Measurements from ENCODE around the gene TCF3. TPM values are rescaled to one million over a fixed set of nuclear protein-coding genes. Genes with fewer than 3 reads are reported as not detected.

Gene TCF3
- total and polyA plus RNA-seq, 9 donors: 17.0 to 85.3 (median 60.7) TPM

DNA sequence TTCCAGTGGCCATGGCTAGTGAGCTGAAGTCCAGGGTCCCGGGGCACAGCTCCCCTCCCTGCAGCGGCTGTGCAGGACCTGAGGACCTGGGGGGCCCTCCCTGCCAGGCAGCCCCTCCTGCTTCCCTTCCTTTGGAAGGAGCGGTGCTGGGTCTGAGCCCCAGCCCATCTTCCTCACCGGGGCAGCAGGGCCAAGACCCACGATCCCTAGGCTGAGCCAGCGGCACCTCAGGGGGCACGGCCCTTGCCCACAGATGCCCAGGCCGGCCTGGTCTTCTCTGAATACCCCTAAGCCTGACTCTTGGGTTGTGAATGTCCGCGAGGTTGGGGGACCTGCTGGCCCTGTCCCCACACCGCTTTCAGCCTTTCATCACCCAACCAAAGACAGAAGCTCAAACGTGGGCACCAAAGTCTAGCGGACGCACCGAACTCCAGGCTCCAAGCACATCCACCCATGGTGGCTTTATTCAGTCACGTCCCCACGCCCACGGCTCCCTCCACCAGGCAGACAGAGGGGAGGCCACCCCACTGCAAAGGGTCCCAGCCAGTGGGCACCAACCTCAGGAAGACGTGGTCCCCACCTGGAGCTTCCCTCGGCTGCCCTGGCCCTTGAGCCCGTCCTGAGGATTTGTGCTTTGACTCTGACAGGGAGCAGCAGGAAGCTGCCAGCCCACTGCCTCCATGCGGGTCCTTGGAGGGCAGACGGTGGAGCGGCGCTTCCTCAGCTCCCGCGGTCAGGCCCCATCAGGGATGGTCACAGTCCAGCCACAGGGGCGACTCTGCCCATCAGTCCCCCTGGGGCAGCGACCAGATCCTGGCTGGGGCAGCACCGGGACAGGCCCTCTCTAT is 75.9 kb downstream of the TCF3 start:
- Histone ChIP-seq H3K27ac (no peak overlapping the region), H3K9me3 (no peaks in the 10 kb centered on the region), H3K4me3 (no peak overlapping the region), H3K36me3 (no peaks in the 10 kb centered on the region), H3K27me3 (no peaks in the 10 kb centered on the region), H3K4me1 (ENCODE audit: insufficient read depth) (no peaks in the 10 kb centered on the region)
- intact Hi-C loops (cut with DNase I): no loop called here
- no peak for DNase-seq
- WGBS, 3 donors: 77 to 84% (median 80%) methylated on average over 25 to 30 of the region's 30 CpGs
- no peak for TF ChIP-seq EP300 (IDR thresholded peaks at IDR 0.05)
- no peak for TF ChIP-seq POLR2A (IDR thresholded peaks at IDR 0.05)
- TF ChIP-seq, protein P1, sequence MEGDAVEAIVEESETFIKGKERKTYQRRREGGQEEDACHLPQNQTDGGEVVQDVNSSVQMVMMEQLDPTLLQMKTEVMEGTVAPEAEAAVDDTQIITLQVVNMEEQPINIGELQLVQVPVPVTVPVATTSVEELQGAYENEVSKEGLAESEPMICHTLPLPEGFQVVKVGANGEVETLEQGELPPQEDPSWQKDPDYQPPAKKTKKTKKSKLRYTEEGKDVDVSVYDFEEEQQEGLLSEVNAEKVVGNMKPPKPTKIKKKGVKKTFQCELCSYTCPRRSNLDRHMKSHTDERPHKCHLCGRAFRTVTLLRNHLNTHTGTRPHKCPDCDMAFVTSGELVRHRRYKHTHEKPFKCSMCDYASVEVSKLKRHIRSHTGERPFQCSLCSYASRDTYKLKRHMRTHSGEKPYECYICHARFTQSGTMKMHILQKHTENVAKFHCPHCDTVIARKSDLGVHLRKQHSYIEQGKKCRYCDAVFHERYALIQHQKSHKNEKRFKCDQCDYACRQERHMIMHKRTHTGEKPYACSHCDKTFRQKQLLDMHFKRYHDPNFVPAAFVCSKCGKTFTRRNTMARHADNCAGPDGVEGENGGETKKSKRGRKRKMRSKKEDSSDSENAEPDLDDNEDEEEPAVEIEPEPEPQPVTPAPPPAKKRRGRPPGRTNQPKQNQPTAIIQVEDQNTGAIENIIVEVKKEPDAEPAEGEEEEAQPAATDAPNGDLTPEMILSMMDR (IDR thresholded peaks at IDR 0.05): no peak

DNA sequence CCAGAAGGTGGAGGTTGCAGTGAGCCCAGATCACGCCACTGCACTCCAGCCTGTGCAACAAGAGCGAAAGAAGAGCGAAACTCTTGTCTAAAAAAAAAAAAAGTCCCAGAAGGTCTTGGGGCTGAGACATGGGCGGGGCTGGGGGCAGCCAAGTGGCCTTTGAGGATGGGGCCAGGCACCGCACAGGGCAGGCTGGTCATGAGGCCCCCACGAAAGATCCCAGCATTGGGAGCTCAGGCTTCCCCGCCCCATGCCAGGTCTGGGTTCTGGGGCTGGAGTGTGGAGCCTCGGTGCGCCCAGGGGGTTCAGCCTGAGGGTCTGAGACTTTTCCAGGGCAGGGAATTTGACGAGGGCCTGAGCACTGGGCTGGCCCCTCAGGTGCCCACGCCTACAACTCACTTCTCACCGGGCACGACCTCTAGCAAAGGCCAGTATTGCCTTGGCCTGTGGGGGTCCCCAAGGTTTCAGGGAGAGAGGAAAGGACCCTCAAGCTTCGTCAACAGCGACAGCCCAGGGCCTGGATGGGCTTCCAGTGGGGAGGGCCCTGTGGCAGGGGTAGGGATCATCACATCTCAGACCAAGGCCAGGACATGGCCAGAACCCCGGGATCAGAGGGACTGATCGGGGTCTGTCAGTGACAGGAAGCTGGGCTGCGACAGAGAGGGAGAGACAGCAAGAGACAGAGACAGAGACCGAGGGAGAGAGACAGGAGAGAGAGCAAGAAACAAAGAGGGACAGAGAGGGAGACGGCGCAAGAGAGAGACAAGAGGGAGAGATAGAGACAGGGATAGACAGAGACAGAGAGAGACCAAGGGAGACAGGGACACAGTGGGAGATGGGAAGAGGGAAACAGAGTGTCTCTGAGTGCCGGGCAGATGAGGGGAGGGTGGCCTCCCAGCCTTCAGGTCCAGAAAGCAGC is 76.8 kb downstream of the TCF3 start:
- Histone ChIP-seq H3K9me3 (no peaks in the 10 kb centered on the region), H3K36me3 (no peaks in the 10 kb centered on the region), H3K27me3 (no peaks in the 10 kb centered on the region), H3K27ac (no peak overlapping the region), H3K4me3 (no peak overlapping the region), H3K4me1 (ENCODE audit: insufficient read depth) (no peaks in the 10 kb centered on the region)
- TF ChIP-seq POLR2A (IDR thresholded peaks at IDR 0.05): no peak
- no peak for TF ChIP-seq EP300 (IDR thresholded peaks at IDR 0.05)
- TF ChIP-seq, protein P1 (IDR thresholded peaks at IDR 0.05): no peak
- no peak for DNase-seq
- WGBS, 3 donors: 73 to 78% (median 76%) methylated on average over 22 of the region's 22 CpGs
- intact Hi-C loops (cut with DNase I): no loop called here

DNA sequence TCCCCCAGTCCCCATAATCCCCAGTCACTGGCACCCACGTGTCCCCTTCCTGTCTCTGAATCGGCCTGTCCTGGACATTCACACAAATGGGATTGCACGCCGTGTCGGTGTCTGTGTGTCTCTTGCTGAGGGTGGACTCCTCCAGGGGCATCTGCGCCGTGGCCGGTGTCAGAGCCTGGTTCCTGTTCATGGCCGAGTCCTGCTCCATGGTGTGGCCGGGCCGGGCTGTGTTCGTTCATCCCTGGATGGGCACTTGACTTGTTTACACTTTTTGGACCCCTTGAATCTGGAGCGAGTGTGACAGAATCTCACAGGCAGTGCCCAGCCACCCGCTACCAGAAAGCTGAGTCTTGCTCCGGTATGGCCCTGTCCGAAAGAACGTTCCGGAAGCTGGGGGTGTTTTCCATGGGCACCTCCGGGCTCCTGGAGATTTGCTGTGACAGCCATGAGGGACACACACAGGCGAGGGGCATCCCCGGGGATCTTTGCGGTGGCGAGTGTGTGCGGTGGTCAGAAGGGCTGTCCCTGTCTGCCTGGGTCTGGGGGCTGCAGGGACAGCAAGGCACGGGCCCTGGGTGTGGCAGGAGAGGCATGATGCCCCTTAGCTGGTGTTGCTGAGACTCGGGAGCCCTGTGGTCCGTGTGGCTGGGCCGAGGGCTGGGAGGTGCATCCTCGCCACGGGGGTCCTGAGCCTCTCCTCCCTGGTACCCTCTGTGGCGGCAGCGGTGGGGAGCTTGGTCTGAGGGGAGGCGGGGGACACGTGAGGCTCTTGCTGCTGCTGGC is 77.9 kb downstream of the TCF3 start:
- no peaks in the 10 kb centered on the region for H3K9me3 ChIP-seq
- H3K27me3 ChIP-seq: no peaks in the 10 kb centered on the region
- H3K4me3 ChIP-seq: no peak overlapping the region
- no peak for TF ChIP-seq EP300 (IDR thresholded peaks at IDR 0.05)
- intact Hi-C loops (cut with DNase I): no loop called here
- H3K4me1 ChIP-seq (ENCODE audit: insufficient read depth): no peaks in the 10 kb centered on the region
- no peak for DNase-seq
- H3K27ac ChIP-seq: no peak overlapping the region
- no peaks in the 10 kb centered on the region for H3K36me3 ChIP-seq
- 75 to 82% (median 81%) methylated on average over 34 of the region's 34 CpGs for WGBS, 3 donors

DNA sequence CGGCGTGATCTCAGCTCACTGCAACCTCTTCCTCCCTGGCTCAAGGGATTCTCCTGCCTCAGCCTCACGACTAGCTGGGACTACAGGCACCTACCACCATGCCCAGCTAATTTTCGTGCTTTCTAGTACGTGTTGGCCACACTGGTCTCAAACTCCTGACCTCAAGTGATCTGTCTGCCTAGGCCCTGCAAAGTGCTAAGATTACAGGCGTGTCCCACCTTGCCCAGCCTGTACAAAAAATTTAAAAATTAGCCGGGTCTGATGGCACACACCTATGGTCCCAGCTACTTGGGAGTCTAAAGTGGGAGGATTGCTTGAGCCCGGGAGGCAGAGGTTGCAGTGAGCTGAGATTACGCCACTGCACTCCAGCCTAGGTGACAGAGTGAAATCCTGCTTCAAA is 79.6 kb downstream of the TCF3 start:
- no peak for TF ChIP-seq EP300 (IDR thresholded peaks at IDR 0.05)
- no peak for TF ChIP-seq POLR2A (IDR thresholded peaks at IDR 0.05)
- TF ChIP-seq, protein P1 (IDR thresholded peaks at IDR 0.05): no peak
- WGBS, 3 donors: 82 to 86% (median 86%) methylated on average over 9 of the region's 9 CpGs
- no peak overlapping the region for H3K4me3 ChIP-seq
- no peak for DNase-seq
- no peak overlapping the region for H3K27ac ChIP-seq
- H3K4me1 ChIP-seq (ENCODE audit: insufficient read depth): no peaks in the 10 kb centered on the region
- intact Hi-C loops (cut with DNase I): no loop called here
- no peaks in the 10 kb centered on the region for H3K9me3 ChIP-seq
- no peaks in the 10 kb centered on the region for H3K36me3 ChIP-seq
- no peaks in the 10 kb centered on the region for H3K27me3 ChIP-seq
